ENCODE measurements around the gene PNMT. TPM values are rescaled to one million over a fixed set of nuclear protein-coding genes. Genes with fewer than 3 reads are reported as not detected.

Gene PNMT
- total RNA-seq, 4 donors from 2014 or later, result 0.80 to 48.3 (median 1.3) TPM

DNA sequence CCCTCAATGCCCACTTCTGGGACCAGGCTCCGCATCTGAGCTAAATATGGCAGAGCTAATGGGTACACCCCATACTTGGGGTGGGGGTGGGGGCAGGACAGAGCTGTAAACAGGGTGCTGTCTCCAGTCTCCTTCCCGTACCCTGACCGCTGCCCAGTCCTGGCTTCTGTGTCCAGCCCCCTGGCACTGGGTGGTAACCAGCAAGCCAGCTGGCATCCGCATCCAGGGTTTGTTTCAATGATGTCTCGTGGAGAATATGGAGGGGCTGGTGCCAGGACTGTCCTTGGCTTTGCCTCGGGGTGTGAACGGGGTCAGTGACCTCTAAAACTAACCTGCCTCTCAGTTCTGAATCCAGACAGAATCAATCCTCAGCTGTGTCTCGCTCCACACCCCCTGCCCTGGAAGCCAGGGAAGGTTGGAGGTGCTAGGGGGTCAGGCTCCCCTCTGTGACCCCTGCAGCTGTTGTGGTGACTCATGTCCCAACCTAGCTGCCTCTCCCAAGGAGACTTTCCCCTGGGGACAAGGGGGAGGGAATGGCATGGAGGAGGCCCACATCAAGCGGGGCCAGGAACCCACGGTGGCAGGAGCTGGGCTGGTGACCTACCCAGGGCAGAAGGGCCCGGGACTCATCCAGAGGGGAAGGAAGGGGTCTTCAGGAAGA lies 1.5 kb upstream of the PNMT start:
- in situ Hi-C loops (cut with MboI; ENCODE audit: low pct_ligation_motif_present in 1 of 4, low pct_unique_long_range_greater_than_20kb in 1 of 4, low sequenced_read_pairs in 3 of 4) (no loop called here), intact Hi-C loops (cut with DNase I; ENCODE audit: low total_unique reads) (no loop called here)
- H3K27ac ChIP-seq, result peak overlapping the region in 1 of 4 donors; percentile 5
- TF ChIP-seq POLR2AphosphoS5 (IDR thresholded peaks at IDR 0.05), result no peak
- TF ChIP-seq, protein P1, sequence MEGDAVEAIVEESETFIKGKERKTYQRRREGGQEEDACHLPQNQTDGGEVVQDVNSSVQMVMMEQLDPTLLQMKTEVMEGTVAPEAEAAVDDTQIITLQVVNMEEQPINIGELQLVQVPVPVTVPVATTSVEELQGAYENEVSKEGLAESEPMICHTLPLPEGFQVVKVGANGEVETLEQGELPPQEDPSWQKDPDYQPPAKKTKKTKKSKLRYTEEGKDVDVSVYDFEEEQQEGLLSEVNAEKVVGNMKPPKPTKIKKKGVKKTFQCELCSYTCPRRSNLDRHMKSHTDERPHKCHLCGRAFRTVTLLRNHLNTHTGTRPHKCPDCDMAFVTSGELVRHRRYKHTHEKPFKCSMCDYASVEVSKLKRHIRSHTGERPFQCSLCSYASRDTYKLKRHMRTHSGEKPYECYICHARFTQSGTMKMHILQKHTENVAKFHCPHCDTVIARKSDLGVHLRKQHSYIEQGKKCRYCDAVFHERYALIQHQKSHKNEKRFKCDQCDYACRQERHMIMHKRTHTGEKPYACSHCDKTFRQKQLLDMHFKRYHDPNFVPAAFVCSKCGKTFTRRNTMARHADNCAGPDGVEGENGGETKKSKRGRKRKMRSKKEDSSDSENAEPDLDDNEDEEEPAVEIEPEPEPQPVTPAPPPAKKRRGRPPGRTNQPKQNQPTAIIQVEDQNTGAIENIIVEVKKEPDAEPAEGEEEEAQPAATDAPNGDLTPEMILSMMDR (IDR thresholded peaks at IDR 0.05), result no peak
- no peak for TF ChIP-seq EP300 (IDR thresholded peaks at IDR 0.05; ENCODE audit: low read depth)
- TF ChIP-seq POLR2A (IDR thresholded peaks at IDR 0.05), result no peak
- H3K9me3 ChIP-seq, result no peaks in the 10 kb centered on the region
- H3K27me3 ChIP-seq, result peaks cover 58% of the 10 kb centered on the region
- H3K4me3 ChIP-seq, result no peak overlapping the region
- peaks cover 36 to 60% (median 50%) of the 10 kb centered on the region in 4 donors for H3K4me1 ChIP-seq
- DNase-seq, result no peak
- no peaks in the 10 kb centered on the region for H3K36me3 ChIP-seq
- 69% methylated on average over 11 of the region's 11 CpGs; no CpG with 5 or more reads in 1 of the 2 donors for WGBS, 2 donors (ENCODE audit: low coverage in 1 of 2)

DNA sequence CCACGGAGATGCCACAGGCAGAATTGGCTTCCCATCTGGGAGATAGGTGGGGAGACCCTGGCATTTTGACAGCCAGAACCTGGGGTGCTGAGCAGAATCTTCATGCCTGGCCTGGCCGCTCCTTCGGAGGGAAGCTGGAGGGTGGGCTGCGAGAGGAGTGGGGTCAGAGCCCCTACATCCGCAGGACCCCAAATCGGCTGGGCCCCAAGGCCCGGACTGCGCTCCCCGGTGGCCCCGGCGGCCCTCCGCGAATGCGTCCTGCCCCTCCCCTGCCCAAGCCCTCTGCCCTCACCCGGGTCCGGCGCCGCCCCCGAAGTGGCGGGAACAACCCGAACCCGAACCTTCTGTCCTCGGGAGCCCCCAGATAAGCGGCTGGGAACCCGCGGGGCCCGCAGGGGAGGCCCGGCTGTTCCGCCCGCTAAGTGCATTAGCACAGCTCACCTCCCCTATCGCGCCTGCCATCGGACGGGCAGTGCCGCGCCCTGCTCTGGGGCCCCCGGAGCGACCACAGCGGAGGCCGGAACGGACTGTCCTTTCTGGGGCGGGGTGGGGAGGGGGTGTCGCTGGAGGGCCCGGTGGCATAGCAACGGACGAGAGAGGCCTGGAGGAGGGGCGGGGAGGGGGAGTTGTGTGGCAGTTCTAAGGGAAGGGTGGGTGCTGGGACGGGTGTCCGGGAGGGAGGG lies 850 bp upstream of the PNMT start:
- Histone ChIP-seq H3K9me3 (no peaks in the 10 kb centered on the region), H3K36me3 (no peaks in the 10 kb centered on the region), H3K27me3 (peaks cover 58% of the 10 kb centered on the region), H3K4me3 (peak overlapping the region in 2 of 4 donors; percentile 37 to 55), H3K4me1 (peaks cover 31 to 59% (median 48%) of the 10 kb centered on the region in 4 donors), H3K27ac (peak overlapping the region in 1 of 4 donors; percentile 1)
- in situ Hi-C loops (cut with MboI; ENCODE audit: low pct_ligation_motif_present in 1 of 4, low pct_unique_long_range_greater_than_20kb in 1 of 4, low sequenced_read_pairs in 3 of 4), result no loop called here
- peak; percentile 49 for DNase-seq
- no peak for TF ChIP-seq POLR2AphosphoS5 (IDR thresholded peaks at IDR 0.05)
- TF ChIP-seq EP300 (IDR thresholded peaks at IDR 0.05; ENCODE audit: low read depth), result no peak
- TF ChIP-seq POLR2A (IDR thresholded peaks at IDR 0.05), result no peak
- TF ChIP-seq, protein P1 (IDR thresholded peaks at IDR 0.05), result no peak
- WGBS, 2 donors (ENCODE audit: low coverage in 1 of 2), result 16% methylated on average over 29 of the region's 49 CpGs; no CpG with 5 or more reads in 1 of the 2 donors
- intact Hi-C loops (cut with DNase I; ENCODE audit: low total_unique reads), result no loop called here

DNA sequence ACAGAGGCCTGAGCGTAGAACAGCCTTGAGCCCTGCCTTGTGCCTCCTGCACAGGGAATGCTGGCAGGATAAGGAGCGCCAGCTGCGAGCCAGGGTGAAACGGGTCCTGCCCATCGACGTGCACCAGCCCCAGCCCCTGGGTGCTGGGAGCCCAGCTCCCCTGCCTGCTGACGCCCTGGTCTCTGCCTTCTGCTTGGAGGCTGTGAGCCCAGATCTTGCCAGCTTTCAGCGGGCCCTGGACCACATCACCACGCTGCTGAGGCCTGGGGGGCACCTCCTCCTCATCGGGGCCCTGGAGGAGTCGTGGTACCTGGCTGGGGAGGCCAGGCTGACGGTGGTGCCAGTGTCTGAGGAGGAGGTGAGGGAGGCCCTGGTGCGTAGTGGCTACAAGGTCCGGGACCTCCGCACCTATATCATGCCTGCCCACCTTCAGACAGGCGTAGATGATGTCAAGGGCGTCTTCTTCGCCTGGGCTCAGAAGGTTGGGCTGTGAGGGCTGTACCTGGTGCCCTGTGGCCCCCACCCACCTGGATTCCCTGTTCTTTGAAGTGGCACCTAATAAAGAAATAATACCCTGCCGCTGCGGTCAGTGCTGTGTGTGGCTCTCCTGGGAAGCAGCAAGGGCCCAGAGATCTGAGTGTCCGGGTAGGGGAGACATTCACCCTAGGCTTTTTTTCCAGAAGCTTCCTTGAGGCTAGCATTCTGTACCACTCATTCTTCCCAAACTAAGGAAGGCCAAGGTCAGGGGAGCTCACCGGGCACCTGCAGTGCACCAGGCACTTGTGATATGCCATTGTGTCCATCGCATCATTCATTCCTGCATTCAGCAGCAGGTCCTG lies 1.9 kb downstream of the PNMT start:
- Histone ChIP-seq H3K4me3 (no peak overlapping the region), H3K27ac (no peak overlapping the region), H3K27me3 (peaks cover 58% of the 10 kb centered on the region), H3K9me3 (no peaks in the 10 kb centered on the region), H3K4me1 (peaks cover 16 to 41% (median 38%) of the 10 kb centered on the region in 4 donors), H3K36me3 (no peaks in the 10 kb centered on the region)
- no peak for DNase-seq
- in situ Hi-C loops (cut with MboI; ENCODE audit: low pct_ligation_motif_present in 1 of 4, low pct_unique_long_range_greater_than_20kb in 1 of 4, low sequenced_read_pairs in 3 of 4), result no loop called here
- TF ChIP-seq EP300 (IDR thresholded peaks at IDR 0.05; ENCODE audit: low read depth) (no peak), POLR2A (IDR thresholded peaks at IDR 0.05) (no peak), POLR2AphosphoS5 (IDR thresholded peaks at IDR 0.05) (no peak)
- TF ChIP-seq, protein P1 (IDR thresholded peaks at IDR 0.05), result no peak
- 83% methylated on average over 23 of the region's 23 CpGs; no CpG with 5 or more reads in 1 of the 2 donors for WGBS, 2 donors (ENCODE audit: low coverage in 1 of 2)
- intact Hi-C loops (cut with DNase I; ENCODE audit: low total_unique reads), result no loop called here

DNA sequence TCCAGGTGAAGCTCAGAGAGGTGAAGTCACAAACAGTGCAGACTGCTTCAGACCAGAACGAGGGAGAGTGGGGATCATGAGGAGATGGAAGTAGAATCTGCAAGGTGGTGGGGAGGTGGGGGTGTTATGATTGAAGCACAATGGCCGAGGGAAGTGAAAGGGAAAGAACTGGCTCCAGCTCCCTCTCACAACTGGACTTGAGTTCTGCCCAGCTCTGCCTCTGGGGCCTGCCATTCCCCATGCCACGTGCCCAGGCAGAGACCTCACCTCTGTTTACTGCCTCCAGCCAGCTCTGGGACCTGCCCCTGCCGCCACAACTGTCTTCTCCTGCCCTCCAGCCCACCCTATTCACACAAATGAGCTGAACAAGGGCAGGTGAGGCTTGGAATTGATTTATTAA lies 2.5 kb downstream of the PNMT start:
- Histone ChIP-seq H3K27me3 (peaks cover 56% of the 10 kb centered on the region), H3K4me1 (peaks cover 21 to 47% (median 44%) of the 10 kb centered on the region in 4 donors), H3K9me3 (no peaks in the 10 kb centered on the region), H3K4me3 (no peak overlapping the region), H3K27ac (no peak overlapping the region), H3K36me3 (no peaks in the 10 kb centered on the region)
- TF ChIP-seq, protein P1 (IDR thresholded peaks at IDR 0.05), result no peak
- no peak for TF ChIP-seq EP300 (IDR thresholded peaks at IDR 0.05; ENCODE audit: low read depth)
- TF ChIP-seq POLR2AphosphoS5 (IDR thresholded peaks at IDR 0.05), result no peak
- TF ChIP-seq POLR2A (IDR thresholded peaks at IDR 0.05), result no peak
- intact Hi-C loops (cut with DNase I; ENCODE audit: low total_unique reads) (no loop called here), in situ Hi-C loops (cut with MboI; ENCODE audit: low pct_ligation_motif_present in 1 of 4, low pct_unique_long_range_greater_than_20kb in 1 of 4, low sequenced_read_pairs in 3 of 4) (no loop called here)
- DNase-seq, result no peak
- WGBS, 2 donors (ENCODE audit: low coverage in 1 of 2), result 65% methylated on average over 4 of the region's 4 CpGs; no CpG with 5 or more reads in 1 of the 2 donors

Measured in transverse colon (tissue), 4 donors.